Measurements from ENCODE around the gene AKAP8L.

AKAP8L gene

DNA sequence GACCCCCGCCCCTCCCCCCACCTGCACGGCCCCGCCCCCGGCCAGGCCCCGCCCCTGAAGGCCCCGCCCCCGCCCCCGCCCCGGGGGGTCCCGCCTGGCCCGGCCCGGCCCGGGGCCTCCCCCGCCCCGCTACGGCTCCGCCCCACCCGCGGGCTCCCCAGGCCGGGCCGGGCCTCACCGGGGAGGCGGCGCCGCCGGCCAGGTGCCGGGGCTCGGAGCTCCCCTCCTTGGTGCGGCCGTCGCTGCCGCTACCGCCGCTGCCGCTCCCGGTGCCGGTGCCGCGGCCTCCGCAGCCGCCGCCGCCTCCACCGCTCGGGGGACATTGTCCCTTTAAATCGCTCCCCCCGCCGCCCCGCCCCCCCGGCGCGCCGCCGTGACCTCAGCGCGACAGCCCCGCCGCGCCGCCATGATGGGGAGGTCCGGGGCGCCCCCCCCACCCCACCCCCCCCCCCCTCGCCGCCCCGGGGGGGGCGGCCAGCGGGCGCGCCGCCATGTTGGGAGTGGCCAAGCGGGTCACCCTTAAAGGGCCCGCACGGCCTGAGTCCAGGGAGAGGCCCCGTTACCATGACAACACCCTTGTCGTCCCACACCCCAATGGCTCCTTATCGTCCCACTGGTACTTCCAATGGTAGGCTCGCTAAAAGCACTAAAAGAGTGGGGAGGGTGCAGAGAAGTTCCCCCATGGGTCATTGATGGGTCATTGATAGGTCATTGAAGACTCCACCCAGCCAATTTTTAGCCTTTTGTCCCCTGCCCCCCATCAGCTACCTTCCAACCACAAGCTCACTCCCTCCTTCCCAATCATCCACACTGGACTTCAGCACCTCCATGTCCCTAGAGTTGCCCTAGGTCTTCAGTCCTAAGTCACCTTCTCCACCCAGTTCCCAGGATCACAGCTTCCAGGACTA, 31.1 kb upstream of the AKAP8L start, which contains the start of gene WIZ:
WIZ (minus strand) TSS at position 337 of the 908 bp plus-strand sequence. CDS start 1,649 bp downstream, outside the sequence.
- FAIRE-seq, result peak; percentile 49
- DNase-seq (ENCODE audit: extremely low spot score, insufficient read length, low read depth), result peak; percentile 88

DNA sequence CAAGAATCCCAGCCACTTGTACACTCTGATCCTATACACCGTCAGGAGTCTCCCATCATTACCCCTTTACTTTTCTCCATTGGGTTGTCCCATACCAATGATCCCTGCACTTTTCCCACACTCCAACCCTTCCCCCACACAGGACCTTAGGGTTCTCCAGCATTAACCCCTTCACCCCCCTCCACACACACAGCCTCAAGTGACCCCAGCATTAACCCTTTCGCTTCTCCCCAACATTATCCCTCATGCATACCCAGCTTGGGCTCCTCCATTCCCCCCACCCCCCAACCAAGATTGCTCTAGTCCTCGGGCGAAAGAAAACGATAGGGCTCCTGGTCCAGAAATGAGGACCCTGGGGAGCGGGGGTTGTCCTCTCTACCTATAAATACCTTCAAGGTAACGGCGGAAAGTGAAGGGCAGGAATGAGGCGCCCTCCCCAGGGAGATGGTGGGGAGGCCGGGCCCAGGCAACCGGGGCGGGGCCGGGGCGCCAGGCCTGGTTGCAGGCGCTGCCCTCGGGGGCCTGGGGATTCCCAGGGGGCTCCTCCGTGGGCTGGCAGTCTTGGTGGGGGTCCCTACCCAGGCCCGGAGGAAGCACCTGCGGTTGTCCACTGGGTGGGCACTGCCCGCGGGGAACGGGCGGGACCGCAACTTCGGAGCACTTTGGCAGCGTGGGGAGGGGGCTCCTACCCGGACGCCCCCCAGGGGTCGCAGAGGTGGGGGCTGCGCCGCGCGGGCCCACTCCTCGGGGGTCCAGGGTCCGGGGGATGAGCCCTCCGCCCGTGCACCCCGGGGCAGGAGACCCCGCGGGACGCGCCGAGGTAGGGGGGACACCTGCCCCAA, 30.2 kb upstream of the AKAP8L start:
- no peak for DNase-seq (ENCODE audit: extremely low spot score, insufficient read length, low read depth)
- no peak for FAIRE-seq

DNA sequence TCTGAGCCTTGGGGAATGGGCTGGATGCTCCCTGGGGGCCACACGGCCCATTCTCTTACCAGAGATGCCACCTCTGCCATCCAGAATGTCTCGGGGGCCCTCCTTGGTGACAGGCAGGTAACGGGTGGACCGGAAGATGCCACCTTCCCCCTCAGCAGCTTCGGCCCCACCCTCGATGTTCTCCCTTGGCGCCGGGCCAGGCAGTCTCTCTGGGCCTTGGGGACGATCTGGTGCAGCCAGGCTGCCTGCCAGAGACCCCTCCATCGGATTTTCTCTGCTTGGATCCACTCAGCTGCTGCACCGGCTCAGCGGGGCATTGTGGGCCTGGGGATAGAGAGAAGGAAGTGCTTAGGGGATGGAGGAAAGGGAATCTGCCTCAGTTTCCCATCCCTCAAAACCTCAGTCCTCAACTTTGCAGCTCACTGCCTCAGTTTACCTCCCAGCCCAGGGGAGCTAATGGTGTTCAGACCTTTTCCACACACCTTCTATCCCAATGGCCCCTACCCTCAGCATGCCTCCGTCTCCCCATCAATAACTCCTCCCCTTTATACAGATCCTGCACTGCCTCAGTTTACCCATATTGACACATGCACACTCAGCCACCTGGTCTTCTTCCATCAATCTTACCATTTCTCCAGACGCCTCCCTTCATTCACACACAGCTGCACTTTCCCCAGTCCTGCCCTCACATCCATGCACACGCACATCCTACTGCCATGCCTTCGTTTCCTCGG, 29.4 kb upstream of the AKAP8L start:
- DNase-seq (ENCODE audit: extremely low spot score, insufficient read length, low read depth) (no peak), FAIRE-seq (no peak)

DNA sequence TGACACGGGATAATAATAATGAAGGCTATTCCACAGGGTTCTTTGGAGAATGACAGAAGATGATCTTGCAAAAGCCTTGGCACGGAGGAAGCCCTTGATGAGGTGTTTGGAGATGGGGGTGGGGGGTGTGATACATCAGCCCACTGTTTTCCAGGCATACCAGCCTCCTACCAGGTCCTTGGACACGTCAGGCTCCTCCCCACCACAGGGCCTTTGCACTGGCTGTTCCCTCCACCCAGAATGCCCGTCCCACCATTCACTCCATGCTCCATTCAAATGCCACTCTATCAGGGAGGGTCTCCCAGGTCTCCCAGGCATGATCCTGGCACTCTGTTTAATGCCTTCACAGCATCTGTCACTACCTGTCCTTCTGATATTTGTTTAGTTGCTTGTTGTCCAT, 28.3 kb upstream of the AKAP8L start:
- no peak for DNase-seq (ENCODE audit: extremely low spot score, insufficient read length, low read depth)
- no peak for FAIRE-seq

DNA sequence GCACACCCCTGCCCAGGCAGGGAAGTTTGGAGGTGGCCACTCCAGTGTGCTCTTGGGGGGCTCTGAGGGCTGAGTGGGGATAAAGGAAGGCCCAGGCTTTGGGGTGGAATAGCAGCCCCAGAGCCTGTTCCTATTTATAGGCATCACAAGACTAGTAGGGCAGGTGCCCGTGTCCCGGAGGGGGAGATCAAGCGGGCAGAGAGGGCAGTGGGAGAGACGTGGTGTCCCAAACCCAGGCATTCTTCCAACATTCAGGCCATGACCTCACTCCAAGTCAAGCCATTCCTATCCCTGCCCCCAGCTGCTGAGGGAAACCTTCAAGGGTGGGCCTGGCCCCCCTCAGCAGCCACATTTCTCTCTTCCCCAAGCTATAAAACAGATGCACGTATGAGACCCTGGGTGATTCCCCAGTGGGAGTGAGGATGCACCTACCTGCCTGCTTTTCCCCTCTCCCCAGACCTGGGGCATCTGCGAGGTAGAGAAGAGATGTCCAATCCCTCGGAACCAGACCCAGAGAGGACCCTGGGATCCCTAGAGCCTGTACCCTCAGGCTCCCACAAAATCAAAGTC, 27.1 kb upstream of the AKAP8L start:
- FAIRE-seq, result no peak
- DNase-seq (ENCODE audit: extremely low spot score, insufficient read length, low read depth), result no peak

DNA sequence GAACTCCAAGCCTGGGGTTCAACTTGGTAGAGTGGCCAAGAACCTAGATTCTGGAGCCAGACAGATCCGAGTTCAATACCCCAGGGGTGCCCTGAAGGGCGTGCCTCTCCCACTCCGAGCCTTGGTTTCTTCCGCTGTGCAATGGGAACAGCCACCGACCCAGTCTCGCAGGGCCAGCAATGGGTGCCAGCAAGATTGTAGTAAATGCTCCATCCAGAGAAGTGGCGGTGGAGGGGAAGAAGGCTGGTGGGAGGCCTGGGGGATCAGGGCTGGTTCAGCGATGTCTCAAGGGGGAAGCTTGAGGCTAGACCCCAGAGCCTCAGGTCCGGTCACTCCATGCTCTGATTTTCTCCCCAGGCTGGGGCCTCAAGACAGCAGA, 26.4 kb upstream of the AKAP8L start:
- DNase-seq (ENCODE audit: extremely low spot score, insufficient read length, low read depth), result no peak
- no peak for FAIRE-seq

DNA sequence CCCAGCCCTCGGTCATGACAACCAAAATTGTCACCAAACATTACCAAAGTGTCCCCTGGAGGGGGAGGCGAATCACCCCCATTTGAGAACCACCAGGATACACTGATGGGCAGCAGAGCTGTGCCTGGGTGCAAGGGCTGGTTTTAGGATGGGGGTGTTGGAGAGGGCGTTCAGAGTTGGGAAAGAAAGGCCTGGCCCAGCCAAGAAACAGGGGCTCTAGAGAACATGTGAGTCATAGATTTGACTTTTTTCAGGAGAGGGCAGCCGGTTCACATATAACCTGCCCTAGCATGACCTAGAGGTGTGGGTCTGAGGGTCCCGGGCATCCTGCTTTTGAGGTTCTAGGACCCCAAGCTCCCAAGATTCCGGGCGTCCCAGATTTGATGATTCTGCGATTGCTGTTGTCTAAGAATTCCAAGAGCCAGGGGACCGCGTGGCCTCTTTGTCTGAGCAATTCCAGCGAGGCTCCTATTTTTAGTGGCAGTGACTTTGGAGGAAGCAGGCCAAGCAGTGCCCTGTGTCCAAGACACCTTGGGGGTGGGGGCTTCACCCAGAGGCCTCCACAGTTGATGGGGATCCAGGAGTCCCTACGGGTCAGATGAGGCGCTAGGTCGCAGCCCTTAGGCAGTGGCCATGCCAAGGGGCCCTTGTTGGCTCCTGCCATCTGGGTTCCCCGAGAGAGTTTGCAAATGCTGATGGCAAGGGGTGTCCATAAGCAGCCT, 25.9 kb upstream of the AKAP8L start:
- DNase-seq (ENCODE audit: extremely low spot score, insufficient read length, low read depth) (no peak), FAIRE-seq (no peak)

DNA sequence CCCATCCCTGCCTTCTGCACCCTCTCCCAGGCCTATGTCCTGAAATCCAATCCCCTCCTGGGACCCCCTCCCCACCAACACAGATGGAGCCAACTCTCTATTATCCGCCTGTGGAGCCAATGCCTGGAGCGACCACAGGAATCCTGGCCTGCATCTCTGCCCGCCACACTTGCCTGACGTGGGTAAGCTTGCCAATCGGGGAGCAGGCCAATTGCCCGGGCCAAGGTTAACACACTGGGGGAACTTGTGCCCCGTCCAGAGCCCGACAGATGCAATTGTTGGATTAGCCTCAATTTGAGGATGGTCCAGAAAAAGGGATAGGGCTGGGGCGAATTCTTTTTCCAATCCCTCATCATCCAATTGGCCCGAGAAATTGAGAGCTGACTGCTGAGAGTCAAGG, 25.1 kb upstream of the AKAP8L start:
- no peak for DNase-seq (ENCODE audit: extremely low spot score, insufficient read length, low read depth)
- FAIRE-seq, result no peak

DNA sequence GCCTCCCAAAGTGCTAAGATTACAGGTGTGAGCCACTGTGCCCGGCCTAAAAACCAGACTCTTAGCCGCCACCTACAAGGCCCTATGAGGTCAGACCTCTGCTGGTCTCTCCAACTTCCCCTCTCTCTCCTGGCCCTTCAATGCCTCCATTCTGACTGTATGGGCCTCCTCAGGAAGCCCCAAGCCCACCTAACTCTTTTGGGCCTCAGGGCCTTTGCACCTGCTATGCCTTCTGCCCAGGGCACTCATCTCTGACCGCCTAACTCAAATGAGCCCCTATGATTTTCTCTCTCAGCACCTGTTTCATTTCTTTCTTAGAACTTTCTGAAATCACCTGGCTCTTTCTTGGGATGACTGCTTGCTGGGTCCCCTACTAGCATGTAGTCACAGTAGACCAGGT, 24.5 kb upstream of the AKAP8L start:
- FAIRE-seq (no peak), DNase-seq (ENCODE audit: extremely low spot score, insufficient read length, low read depth) (no peak)

DNA sequence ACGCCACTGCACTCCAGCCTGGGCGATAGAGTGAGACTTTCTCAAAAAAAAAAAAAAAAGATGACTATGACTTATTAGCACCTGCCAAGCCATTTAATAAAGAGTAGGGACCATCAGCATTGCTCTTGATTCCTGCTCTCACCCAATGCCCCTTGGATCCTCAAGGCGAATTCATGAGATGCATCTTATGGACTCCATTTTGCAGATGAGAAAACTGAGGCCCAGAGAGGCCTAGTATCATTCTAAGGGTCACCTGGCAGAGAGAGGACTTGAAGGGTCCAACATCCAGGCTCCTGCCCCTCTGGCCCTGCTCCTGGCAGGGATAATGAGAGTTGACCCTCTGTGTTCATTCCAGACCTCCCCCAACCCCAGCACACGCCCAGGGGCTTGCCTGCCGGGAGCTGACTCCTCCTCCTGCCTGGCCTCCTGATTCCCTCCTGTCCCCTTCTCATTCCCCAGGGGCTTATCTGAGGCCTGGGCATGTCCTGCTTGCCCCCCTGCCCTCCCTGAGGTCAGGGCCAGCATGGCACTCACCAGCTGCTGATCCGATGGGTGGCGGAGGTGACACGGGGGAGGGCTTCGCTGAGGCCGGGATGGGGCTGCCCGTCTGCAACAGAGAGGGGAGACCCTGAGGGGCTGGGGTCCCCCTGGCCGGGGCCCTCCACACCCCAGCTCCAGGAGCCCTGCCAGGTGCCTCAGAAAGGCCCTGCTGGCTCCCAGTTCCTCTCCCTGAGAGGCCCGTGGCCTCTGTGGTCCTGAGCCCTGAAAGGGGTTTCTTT, 23.5 kb upstream of the AKAP8L start:
- no peak for DNase-seq (ENCODE audit: extremely low spot score, insufficient read length, low read depth)
- no peak for FAIRE-seq

DNA sequence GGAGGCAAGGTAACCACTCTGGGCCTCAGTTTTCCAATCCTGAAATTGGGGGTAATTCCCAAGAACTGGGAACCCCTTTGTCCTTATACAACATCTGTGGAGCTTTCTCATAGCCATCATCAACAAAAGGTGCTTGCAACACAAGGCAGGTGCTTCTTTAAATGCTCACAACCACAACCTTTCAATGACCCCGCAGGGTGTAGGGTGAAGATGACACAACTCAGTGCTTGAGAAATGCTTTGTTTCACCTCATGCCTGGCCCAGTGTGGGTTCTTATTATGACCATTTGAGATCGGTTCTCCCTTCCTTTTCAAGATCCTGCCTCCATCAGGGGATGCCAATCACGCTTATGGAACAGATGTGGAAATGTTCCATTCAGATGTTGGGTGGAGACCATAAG, 22.5 kb upstream of the AKAP8L start:
- DNase-seq (ENCODE audit: extremely low spot score, insufficient read length, low read depth), result no peak

DNA sequence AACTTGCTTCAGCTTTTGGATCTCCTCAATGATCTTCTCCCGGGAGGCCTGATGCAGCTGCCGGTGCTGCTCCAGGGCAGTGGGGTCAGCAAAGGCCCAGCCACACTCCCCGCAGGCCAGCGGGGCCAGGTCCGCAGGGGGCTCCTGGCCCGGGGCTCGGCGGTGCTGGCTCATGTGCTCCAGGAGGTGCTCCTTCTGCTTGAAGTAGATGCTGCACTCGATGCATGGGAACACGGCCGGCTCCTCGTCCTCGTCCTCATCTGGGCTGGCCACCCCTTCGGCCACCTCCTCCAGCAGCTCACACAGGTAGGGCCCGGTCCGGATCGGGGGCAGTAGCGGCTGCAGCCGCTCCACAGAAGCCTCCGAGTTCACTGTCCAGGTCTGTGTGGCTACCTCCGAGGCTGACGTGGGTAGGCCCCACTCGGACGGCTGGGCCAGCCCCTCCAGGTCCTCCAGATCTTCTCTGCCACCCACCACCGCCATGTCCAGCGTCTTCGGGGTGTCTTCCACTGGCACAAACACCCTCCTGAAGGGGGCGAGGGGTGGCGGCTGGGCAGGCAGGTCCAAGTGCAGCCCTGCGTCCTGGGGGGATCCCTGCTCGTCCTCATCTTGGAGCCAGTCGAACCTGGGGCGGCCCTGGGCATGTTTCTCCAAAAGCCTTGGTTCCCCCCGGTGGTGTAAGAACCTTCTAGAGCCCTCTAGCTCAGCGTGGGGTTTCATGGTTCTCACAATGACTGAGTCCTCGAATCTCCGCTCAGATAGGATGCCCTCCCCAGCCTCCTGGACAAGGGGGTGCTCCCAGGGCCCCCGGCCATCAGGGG, 21.2 kb upstream of the AKAP8L start:
- FAIRE-seq (no peak), DNase-seq (ENCODE audit: extremely low spot score, insufficient read length, low read depth) (no peak)

More for the DNA sequence above, 22.5 kb upstream of the AKAP8L start:
- FAIRE-seq, result no peak

DNA sequence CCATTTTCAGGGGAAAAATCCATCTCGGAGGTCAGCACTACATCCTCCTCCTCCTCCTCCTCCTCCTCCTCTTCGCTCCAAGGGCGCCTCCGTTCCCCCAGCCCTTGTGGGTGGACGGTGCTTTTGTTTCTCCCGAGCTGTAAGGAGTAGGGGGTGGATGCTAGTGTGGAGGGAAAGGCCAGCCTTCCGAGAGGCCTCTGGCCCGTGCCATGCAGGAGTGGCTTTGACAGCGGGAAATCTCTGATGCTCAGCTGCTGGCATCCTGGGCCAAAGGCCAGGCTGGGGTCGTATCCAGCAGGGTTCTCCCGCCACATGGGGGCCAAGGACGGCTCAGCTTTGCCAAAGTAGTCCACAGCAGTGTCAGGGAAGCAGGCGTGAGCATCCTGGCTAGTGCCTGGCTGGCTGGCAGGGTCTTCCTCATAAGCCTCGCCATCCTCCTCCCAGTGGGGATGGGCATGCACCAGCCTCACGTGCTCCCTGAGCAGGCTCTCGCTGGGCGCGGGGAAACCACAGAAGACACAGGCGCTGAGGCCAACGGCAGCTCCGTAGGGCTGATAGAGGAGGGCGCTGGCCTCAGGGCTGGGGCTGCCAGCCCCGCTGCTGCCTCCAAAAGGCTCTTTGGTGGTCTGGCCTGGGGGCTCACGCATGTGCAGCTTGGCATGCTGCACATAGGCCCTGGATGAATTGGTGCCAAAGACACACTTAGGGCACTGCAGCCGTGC, 20.5 kb upstream of the AKAP8L start:
- DNase-seq (ENCODE audit: extremely low spot score, insufficient read length, low read depth) (no peak), FAIRE-seq (no peak)

DNA sequence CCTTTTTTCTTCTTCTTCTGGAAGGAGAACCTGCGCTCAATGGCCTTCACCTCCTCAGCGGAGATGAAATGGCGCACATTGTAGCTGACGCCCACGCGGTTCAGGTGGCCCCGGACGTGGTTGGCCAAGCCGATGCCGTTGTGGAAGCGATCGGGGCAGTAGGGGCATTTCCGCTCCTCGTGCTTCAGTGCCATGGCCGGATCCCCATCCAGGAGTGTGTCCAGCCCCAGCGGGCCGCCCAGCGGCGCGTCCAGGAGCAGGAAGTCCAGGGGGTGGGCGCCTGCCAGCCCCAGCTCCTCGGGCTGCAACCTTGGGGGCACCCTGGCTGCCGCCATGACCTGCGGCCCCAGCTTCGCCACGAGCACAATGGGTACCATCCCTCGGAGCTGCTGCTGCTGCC, 19.8 kb upstream of the AKAP8L start:
- no peak for FAIRE-seq
- no peak for DNase-seq (ENCODE audit: extremely low spot score, insufficient read length, low read depth)

DNA sequence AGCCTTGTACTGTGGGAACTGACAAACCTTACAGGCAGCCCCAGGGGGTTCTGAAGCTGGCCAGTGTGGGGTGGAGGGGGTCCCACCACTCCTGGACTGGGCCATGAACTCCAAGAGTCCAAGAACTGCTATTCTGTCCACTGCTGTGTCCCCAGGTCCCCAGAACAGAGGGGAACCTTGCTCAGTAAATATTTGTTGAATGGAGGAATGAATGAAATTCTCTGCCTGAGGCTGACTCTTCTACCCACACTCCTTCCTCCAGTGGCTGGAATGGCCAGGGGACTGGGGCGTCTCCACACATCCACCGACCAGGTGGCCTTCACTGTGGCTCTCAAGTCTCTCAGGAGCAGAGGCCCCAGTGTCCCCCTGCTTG, 19.3 kb upstream of the AKAP8L start:
- DNase-seq (ENCODE audit: extremely low spot score, insufficient read length, low read depth) (no peak), FAIRE-seq (no peak)

DNA sequence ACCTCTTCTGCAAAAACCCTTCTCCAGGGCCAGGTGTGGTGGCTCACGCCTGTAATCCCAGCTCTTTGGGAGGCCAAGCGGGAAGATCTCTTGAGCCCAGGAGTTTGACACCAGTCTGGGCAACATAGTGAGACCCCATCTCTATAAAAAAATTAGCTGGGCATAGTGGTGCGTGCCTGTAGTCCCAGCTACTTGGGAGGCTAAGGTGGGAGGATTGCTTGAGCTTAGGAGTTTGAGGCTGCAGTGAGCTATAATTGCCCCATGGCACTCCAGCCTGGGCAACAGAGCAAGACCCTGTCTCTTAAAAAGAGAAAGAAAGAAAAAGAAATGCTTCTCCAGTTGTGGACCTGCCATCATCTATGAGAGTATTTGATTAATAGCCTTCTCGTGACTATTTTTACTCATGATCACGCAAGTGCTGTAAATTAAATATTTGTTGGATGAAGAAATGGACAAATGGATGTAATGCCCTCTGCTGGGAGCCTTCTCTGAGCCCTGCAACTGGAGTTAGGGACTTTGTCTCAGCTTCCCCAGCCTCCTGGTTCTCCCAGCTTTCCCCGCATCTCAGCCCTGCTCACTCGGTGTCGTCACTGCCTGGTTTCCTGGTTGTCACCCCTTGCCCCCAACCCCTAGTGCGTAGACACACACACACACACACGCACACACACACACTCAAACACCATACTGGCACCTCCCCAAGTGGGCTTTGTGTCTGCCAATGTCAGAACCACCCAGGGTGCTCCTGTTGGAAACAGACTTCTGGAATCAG, 18.8 kb upstream of the AKAP8L start:
- DNase-seq (ENCODE audit: extremely low spot score, insufficient read length, low read depth) (no peak), FAIRE-seq (no peak)

DNA sequence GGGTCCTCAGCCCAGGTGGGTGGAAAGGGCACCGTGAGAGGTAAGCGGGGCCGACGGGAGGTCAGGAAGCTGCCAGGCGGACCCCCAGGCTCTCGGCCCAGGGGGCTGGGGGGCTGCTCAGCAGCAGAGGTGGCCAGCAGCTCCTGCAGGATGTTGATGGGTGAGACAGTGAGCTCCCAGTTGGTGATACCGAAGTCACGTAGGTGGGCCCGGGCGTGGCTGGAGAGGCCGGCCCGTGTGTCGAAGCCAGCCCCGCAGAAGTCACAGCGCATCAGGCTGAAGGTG, 18.0 kb upstream of the AKAP8L start:
- no peak for DNase-seq (ENCODE audit: extremely low spot score, insufficient read length, low read depth)
- no peak for FAIRE-seq

Measured in GM18507 (cell line).